22Rv1 (cell line): ENCODE data around the gene KCNK10.

ENCODE experiments used
- ZFX ChIP-seq: fragments of 450-650 bp; IDR thresholded peaks from 2 replicates; pipeline ENCODE4 v1.6.1; 2017; ENCODE audit warnings: antibody characterized with exemption, borderline replicate concordance
- TF ChIP-seq, protein P1 (sequence below): fragments of 450-650 bp; IDR thresholded peaks from 2 replicates; pipeline ENCODE4 v1.5.1; 2017; ENCODE audit warnings: mild to moderate bottlenecking

DNA sequence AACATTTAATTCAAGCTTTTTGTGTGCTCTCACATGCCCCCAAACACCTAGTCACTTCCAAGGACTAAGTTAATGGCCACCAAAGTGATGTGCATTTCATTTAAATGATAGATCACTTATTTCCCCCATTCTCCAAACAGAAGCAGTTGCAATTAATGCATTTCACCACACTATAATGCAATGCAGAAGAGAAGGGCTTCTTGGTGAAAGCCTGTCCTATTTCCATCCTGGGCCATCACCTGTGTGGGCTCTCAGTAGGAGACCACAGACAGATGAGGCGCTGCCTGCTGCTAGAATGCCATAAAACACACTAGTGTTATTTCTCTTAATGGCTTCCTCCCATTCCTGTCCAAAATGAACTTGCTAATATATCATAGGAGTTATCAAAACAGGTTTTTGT is 166.9 kb downstream of the KCNK10 start:
- TF ChIP-seq, protein P1, sequence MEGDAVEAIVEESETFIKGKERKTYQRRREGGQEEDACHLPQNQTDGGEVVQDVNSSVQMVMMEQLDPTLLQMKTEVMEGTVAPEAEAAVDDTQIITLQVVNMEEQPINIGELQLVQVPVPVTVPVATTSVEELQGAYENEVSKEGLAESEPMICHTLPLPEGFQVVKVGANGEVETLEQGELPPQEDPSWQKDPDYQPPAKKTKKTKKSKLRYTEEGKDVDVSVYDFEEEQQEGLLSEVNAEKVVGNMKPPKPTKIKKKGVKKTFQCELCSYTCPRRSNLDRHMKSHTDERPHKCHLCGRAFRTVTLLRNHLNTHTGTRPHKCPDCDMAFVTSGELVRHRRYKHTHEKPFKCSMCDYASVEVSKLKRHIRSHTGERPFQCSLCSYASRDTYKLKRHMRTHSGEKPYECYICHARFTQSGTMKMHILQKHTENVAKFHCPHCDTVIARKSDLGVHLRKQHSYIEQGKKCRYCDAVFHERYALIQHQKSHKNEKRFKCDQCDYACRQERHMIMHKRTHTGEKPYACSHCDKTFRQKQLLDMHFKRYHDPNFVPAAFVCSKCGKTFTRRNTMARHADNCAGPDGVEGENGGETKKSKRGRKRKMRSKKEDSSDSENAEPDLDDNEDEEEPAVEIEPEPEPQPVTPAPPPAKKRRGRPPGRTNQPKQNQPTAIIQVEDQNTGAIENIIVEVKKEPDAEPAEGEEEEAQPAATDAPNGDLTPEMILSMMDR = no peak
- no peak for TF ChIP-seq ZFX
